HUES64 (cell line): ENCODE results near the gene COL6A2.

Source experiments
- H3K27ac ChIP-seq: 2 replicates; pipeline ENCODE4 v1.7.0; 2013; ENCODE audit warnings: low read depth, low read length, inconsistent platforms
- H3K27me3 ChIP-seq: 2 replicates; pipeline ENCODE4 v1.6.1; 2013; ENCODE audit warnings: mild to moderate bottlenecking, low read length; ENCODE audit not compliant: insufficient read depth
- H3K36me3 ChIP-seq: 2 replicates; pipeline ENCODE4 v1.6.1; 2013; ENCODE audit warnings: mild to moderate bottlenecking, low read length; ENCODE audit not compliant: insufficient read depth
- H3K4me1 ChIP-seq: 2 replicates; pipeline ENCODE4 v1.6.1; 2013; ENCODE audit warnings: mild to moderate bottlenecking, low read length, moderate library complexity; ENCODE audit not compliant: insufficient read depth
- H3K4me3 ChIP-seq: 2 replicates; pipeline ENCODE4 v1.5.1; 2013; ENCODE audit warnings: mild to moderate bottlenecking, low read length, moderate library complexity
- H3K9ac ChIP-seq: 2 replicates; pipeline ENCODE4 v1.6.1; 2013; ENCODE audit warnings: mild to moderate bottlenecking, low read depth, low read length
- H3K9me3 ChIP-seq: 2 replicates; pipeline ENCODE4 v1.6.1; 2013; ENCODE audit warnings: low read depth, low read length; ENCODE audit not compliant: insufficient read depth
- WGBS: fragments of 150-250, 120-280 bp; methylation state at CpG from one replicate; pipeline ENCODE4 v1.1.7; 2013; ENCODE audit warnings: missing lambda C conversion rate; 5-methylcytosine and 5-hydroxymethylcytosine counted together

COL6A2 gene

DNA sequence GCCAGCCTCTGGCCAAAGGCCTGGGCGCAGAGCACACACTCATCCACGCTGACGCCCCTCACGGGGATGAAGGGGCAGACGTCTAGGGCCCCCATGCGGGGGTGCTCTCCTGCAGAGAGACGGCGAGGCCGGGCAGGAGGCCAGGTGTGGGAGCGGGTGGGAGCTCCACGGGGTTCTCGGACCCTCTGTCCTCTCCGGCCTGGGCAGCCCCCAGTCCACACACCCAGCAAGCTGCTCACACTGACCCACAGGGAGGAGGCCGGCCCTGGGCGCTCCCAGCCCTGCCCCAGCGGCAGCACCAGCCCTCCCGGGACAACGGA is 55.0 kb downstream of the COL6A2 start:
- Histone ChIP-seq H3K27ac (peak overlapping the region; percentile 70), H3K9ac (no peak overlapping the region)

DNA sequence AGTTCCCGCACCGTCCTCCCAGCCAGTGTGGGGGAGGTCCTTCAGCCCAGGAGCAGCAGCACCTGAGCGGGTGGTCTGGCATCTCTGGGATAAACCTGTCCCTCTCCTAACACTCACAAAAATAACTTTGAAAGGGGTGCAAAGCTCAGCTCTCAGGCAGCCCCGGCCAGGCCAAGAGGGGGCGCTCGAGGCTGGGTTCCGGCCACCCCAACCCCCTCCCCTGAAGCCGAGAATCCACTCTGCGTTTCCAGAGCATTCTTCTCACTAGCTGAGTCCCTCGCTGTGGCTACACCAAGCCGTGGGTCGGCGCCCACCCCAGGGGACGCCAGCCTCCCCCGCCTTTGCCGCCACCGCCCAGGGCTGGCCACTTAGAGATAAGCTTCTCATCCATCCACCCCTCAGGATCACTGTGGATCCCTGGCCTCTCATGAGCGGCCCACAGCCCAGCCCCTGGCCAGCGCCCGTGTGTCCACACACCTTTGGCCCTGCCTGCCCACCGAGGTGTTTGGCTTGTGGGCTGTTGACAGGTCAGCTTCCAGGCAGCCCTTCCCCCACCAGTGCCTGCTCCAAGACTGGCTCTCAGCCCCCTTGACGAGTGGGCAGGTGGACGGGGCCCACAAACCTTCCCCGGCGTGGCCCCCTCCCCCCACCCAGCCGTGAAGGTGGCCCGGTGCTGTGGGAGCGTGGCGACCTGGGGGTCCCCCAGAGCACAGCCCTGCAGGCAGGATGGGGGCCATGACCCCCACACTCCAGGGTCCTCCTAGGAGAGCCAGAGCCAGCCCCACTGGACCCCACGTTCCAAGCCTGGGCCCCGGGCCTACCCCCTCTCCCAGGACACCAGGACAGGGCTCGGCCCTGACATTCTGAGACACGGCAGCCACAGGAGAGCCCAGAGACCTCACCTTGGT is 55.6 kb downstream of the COL6A2 start:
- Histone ChIP-seq H3K36me3 (no peaks in the 10 kb centered on the region), H3K9me3 (no peaks in the 10 kb centered on the region), H3K4me1 (peaks cover 11% of the 10 kb centered on the region), H3K27me3 (no peaks in the 10 kb centered on the region), H3K27ac (peak overlapping the region; percentile 70), H3K9ac (peak overlapping the region; percentile 49), H3K4me3 (no peak overlapping the region)
- 50% methylated on average over 33 of the region's 33 CpGs for WGBS

More for the DNA sequence above, 55.0 kb downstream of the COL6A2 start:
- Histone ChIP-seq H3K27me3 (no peaks in the 10 kb centered on the region), H3K4me1 (peaks cover 11% of the 10 kb centered on the region), H3K9me3 (no peaks in the 10 kb centered on the region), H3K36me3 (no peaks in the 10 kb centered on the region), H3K4me3 (no peak overlapping the region)
- WGBS = 62% methylated on average over 18 of the region's 18 CpGs

- no peaks in the 10 kb centered on the region for H3K36me3 ChIP-seq
- no peak overlapping the region for H3K27ac ChIP-seq
- H3K4me3 ChIP-seq = no peak overlapping the region
- WGBS = 89% methylated on average over 39 of the region's 39 CpGs
- H3K9ac ChIP-seq = no peak overlapping the region
- no peaks in the 10 kb centered on the region for H3K9me3 ChIP-seq
- H3K27me3 ChIP-seq = no peaks in the 10 kb centered on the region
- H3K4me1 ChIP-seq = peaks cover 11% of the 10 kb centered on the region
These were observed 56.4 kb downstream of the COL6A2 start for GRCh38 chr21:46154155-46154954.

- no peak overlapping the region for H3K4me3 ChIP-seq
- H3K27ac ChIP-seq = no peak overlapping the region
- no peak overlapping the region for H3K9ac ChIP-seq
- H3K4me1 ChIP-seq = peaks cover 11% of the 10 kb centered on the region
- no peaks in the 10 kb centered on the region for H3K27me3 ChIP-seq
- H3K36me3 ChIP-seq = no peaks in the 10 kb centered on the region
- 94% methylated on average over 16 of the region's 16 CpGs for whole genome bisulfite sequencing
- H3K9me3 ChIP-seq = no peaks in the 10 kb centered on the region
These were observed 57.1 kb downstream of the COL6A2 start for GRCh38 chr21:46154955-46155513.

DNA sequence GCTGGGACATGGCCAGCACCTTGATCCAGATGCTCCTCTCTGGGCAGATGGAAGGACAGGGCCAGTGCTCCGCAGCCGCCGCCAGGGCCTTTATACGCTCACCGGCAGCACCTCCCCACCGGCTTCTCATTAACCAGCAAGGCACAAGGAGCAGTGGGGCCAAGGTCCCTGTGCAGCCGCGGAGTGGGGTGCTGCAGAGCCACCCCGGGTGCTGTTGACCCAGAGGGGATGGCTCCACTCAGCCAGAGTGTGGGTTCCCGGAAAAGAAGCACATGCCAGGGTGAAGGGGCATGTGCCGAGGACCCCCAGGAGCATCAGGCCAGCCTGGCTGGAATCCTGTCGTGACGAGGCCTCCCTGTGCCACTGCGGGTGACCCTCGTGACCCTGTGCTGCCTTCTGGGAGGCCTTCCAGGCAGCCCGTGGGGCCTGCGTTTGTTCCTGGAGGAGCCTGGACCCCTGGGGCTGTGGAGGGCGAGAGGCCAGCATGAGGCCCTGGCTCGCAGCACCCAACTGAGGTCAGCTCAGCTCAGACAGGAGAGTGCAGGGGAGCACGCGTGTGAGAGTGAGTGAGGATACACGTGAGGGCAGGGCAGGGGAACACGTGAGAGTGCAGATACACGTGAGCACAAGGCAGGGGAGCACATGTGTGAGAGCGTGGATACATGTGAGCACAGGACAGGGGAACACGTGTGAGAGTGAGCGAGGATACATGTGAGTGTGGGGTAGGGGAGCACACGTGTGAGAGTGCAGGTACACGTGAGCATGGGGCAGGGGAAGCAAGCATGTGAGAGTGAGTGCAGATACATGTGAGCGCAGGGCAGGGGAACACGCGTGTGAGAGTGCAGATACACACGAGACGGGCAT is 57.8 kb downstream of the COL6A2 start, which contains the start of gene FTCD:
Gene FTCD (minus strand): TSS at position 66 of the 864 bp plus-strand sequence. CDS start 56 bp downstream, at position 10.
- Histone ChIP-seq H3K4me3 (no peak within 1 kb of the TSS), H3K9ac (peak within 1 kb of the TSS; percentile 3; the same call in 1 of the 2 replicates), H3K4me1 (peaks cover 11% of the 10 kb centered on the region), H3K36me3 (no peaks in the 10 kb centered on the region), H3K27ac (no peak within 1 kb of the TSS), H3K9me3 (no peaks in the 10 kb centered on the region), H3K27me3 (no peaks in the 10 kb centered on the region)
- WGBS = 94% methylated on average over 34 of the region's 34 CpGs

DNA sequence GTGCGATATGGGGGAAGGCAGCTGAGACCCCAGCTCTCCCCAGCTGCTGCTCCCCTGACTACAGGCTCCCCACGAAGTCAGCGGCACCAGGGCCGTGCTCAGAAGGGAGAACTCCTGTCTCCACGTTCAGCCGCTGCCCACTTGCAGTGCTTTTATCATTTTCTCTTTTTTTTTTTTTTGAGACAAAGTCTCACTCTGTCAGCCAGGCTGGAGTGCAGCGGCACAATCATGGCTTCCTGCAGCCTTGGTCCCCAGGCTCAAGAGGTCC is 58.4 kb downstream of the COL6A2 start:
- Histone ChIP-seq H3K27ac (no peak overlapping the region), H3K4me3 (no peak overlapping the region), H3K9me3 (peaks cover 4% of the 10 kb centered on the region; the same call in 1 of the 2 replicates), H3K9ac (no peak overlapping the region; the same call in 1 of the 2 replicates), H3K4me1 (peaks cover 11% of the 10 kb centered on the region), H3K27me3 (no peaks in the 10 kb centered on the region), H3K36me3 (peaks cover 4% of the 10 kb centered on the region)
- WGBS = 93% methylated on average over 7 of the region's 7 CpGs

- peaks cover 6% of the 10 kb centered on the region for H3K36me3 ChIP-seq
- H3K4me3 ChIP-seq = no peak overlapping the region
- no peak overlapping the region for H3K9ac ChIP-seq
- WGBS = 91% methylated on average over 10 of the region's 10 CpGs
- peaks cover 11% of the 10 kb centered on the region for H3K4me1 ChIP-seq
- no peaks in the 10 kb centered on the region for H3K27me3 ChIP-seq
- H3K27ac ChIP-seq = no peak overlapping the region
- H3K9me3 ChIP-seq = peaks cover 4% of the 10 kb centered on the region; the same call in 1 of the 2 replicates
These were observed 58.8 kb downstream of the COL6A2 start for GRCh38 chr21:46156678-46157077.

DNA sequence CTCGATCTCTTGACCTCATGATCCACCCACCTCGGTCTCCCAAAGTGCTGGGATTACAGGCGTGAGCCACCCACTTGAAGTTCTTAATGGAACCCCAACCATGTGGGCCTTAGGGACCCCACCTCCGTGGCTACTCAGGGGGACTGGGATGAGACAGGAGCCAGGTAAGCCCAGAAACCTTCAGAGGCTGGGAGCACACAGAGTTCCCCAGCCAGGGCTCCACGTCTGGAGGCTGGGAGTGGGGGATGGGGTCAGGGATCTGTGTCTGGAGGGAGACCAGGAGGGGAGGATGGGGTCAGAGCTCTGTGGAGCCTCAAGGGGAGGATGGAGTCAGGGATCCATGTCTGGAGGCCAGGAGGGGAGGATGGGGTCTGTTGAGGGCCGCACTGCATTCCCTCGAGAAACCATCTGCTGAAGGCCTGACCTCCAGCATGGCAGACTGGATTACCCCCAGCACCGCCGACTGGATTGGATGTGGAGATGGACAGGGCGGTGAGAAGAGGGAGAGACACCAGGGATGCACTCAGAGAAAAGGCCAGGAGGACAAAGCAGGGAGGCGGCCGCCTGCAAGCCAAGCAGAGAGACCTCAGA is 59.6 kb downstream of the COL6A2 start:
- Histone ChIP-seq H3K27ac (no peak overlapping the region), H3K27me3 (no peaks in the 10 kb centered on the region), H3K9ac (no peak overlapping the region), H3K4me1 (peaks cover 11% of the 10 kb centered on the region), H3K9me3 (peaks cover 4% of the 10 kb centered on the region; the same call in 1 of the 2 replicates), H3K36me3 (peaks cover 6% of the 10 kb centered on the region), H3K4me3 (no peak overlapping the region)
- WGBS = 92% methylated on average over 12 of the region's 12 CpGs

- Histone ChIP-seq H3K27me3 (no peaks in the 10 kb centered on the region), H3K4me1 (peaks cover 6% of the 10 kb centered on the region), H3K27ac (no peak overlapping the region), H3K9me3 (peaks cover 4% of the 10 kb centered on the region; the same call in 1 of the 2 replicates), H3K9ac (no peak overlapping the region), H3K4me3 (no peak overlapping the region), H3K36me3 (peaks cover 8% of the 10 kb centered on the region)
- 95% methylated on average over 15 of the region's 15 CpGs for WGBS
These were observed 60.1 kb downstream of the COL6A2 start for GRCh38 chr21:46157987-46158451.

- Histone ChIP-seq H3K9me3 (peaks cover 4% of the 10 kb centered on the region; the same call in 1 of the 2 replicates), H3K36me3 (peaks cover 14% of the 10 kb centered on the region), H3K27ac (no peak overlapping the region), H3K9ac (no peak overlapping the region), H3K27me3 (no peaks in the 10 kb centered on the region), H3K4me1 (no peaks in the 10 kb centered on the region), H3K4me3 (no peak overlapping the region)
- 94% methylated on average over 10 of the region's 10 CpGs for WGBS
These were observed 60.9 kb downstream of the COL6A2 start for GRCh38 chr21:46158666-46159300.
